Prostate gland (tissue), 2 donors: ENCODE measurements around the gene WNK1. TPM values are rescaled to one million over a fixed set of nuclear protein-coding genes. Genes with fewer than 3 reads are reported as not detected.

Source experiments
- DNase-seq: peaks from one replicate; pipeline ENCODE4 v3.0.0-alpha.2; 2019; ENCODE audit warnings: low spot score
- H3K27ac ChIP-seq, 2 donors: fragments of 200-600 bp; sonication (generic); 2 replicates each; pipeline ENCODE4 v1.5.1; 2017 to 2019
- H3K27me3 ChIP-seq: fragments of 200-600 bp; sonication (generic); replicated peaks from 2 replicates; pipeline ENCODE4 v1.5.1; 2019; ENCODE audit not compliant: insufficient read depth
- H3K36me3 ChIP-seq, 2 donors: fragments of 200-600 bp; sonication (generic); 1 replicate in 1 of 2; 2 replicates in 1 of 2; pipeline versions ENCODE4 v1.5.1 to v1.8.1; 2017 to 2019
- H3K4me1 ChIP-seq: fragments of 200-600 bp; sonication (generic); replicated peaks from 2 replicates; pipeline ENCODE4 v1.5.1; 2019
- H3K4me3 ChIP-seq, 2 donors: fragments of 200-600 bp; sonication (generic); 2 replicates each; pipeline ENCODE4 v1.5.1; 2017 to 2019
- H3K9me3 ChIP-seq: fragments of 200-600 bp; sonication (generic); 2 replicates; pipeline ENCODE4 v1.5.1; 2017
- CTCF ChIP-seq, 4 experiments: fragments of 200-600 bp in 2 of 4; fragments of 450-650 bp in 2 of 4; sonication (generic) in 2 of 4; IDR thresholded peaks; 1 replicate in 3 of 4; 2 replicates in 1 of 4; pipeline ENCODE4 v1.5.1; 2016 to 2019; ENCODE audit warnings: antibody characterized with exemption in 4 of 4, mild to moderate bottlenecking in 2 of 4, moderate library complexity in 2 of 4
- POLR2A ChIP-seq: fragments of 450-650 bp; IDR thresholded peaks from one replicate; pipeline ENCODE4 v1.6.1; 2016; ENCODE audit warnings: antibody characterized with exemption, mild to moderate bottlenecking
- POLR2AphosphoS5 ChIP-seq: sonication (generic); formaldehyde crosslinking; IDR thresholded peaks from one replicate; pipeline ENCODE4 v1.6.1; 2017; ENCODE audit warnings: antibody characterized with exemption
- WGBS: methylation state at CpG from one replicate; pipeline ENCODE4 v1.1.5; 2018; 5-methylcytosine and 5-hydroxymethylcytosine counted together
- intact Hi-C: fragments of 100-400 bp; cut with DNase I; formaldehyde crosslinking; loops from one replicate; pipeline ENCODE4 v1.14.2; 2022
- small RNA-seq, 2 donors: library from RNA; depleted of rRNA; stranded (forward); fragments of <200 nt; gene quantifications; one replicate each; pipeline ENCODE3, GENCODE V24; 2016
- total RNA-seq, 2 donors: library from RNA; depleted of rRNA; stranded (reverse); fragments of >200 nt; gene quantifications; one replicate each; pipeline ENCODE4 v1.1.0, GENCODE V29; 2016

Gene WNK1
- total RNA-seq, 2 donors from 2014 or later = 82.7 to 223 TPM

GRCh38 chr12:953776-954175 is 201.4 kb downstream of the WNK1 start:
- Histone ChIP-seq H3K9me3 (no peaks in the 10 kb centered on the region), H3K27ac (no peak overlapping the region), H3K4me3 (no peak overlapping the region), H3K27me3 (no peaks in the 10 kb centered on the region), H3K36me3 (no peaks in the 10 kb centered on the region), H3K4me1 (no peaks in the 10 kb centered on the region)
- no peak for DNase-seq
- TF ChIP-seq CTCF (IDR thresholded peaks at IDR 0.05) (no peak), POLR2AphosphoS5 (no peak), POLR2A (no peak)
- 55% methylated on average over 7 of the region's 7 CpGs for WGBS
- intact Hi-C loops = loop anchor here (5.0 kb wide), 2 partner anchors 136 to 144 kb away; no protein-coding TSS in a partner anchor

GRCh38 chr12:954741-955140 is 202.4 kb downstream of the WNK1 start:
- no peak overlapping the region for H3K4me3 ChIP-seq
- H3K36me3 ChIP-seq = no peaks in the 10 kb centered on the region
- intact Hi-C loops = loop anchor here (5.0 kb wide), 2 partner anchors 137 to 143 kb away; no protein-coding TSS in a partner anchor
- H3K27ac ChIP-seq = no peak overlapping the region
- no peak for DNase-seq
- no peak for TF ChIP-seq POLR2AphosphoS5
- no peak for TF ChIP-seq CTCF (IDR thresholded peaks at IDR 0.05)
- TF ChIP-seq POLR2A = no peak
- no peaks in the 10 kb centered on the region for H3K9me3 ChIP-seq
- H3K4me1 ChIP-seq = no peaks in the 10 kb centered on the region
- H3K27me3 ChIP-seq = no peaks in the 10 kb centered on the region

- Histone ChIP-seq H3K27me3 (no peaks in the 10 kb centered on the region), H3K36me3 (no peaks in the 10 kb centered on the region), H3K27ac (no peak overlapping the region), H3K4me3 (no peak overlapping the region), H3K9me3 (no peaks in the 10 kb centered on the region), H3K4me1 (no peaks in the 10 kb centered on the region)
- WGBS = 96% methylated on average over 6 of the region's 6 CpGs
- no peak for TF ChIP-seq POLR2AphosphoS5
- DNase-seq = no peak
- intact Hi-C loops = no loop called here
These were observed 203.6 kb downstream of the WNK1 start for GRCh38 chr12:955939-956338.

- 44% methylated on average over 8 of the region's 8 CpGs for WGBS
- H3K4me3 ChIP-seq = no peak overlapping the region
- no peak for DNase-seq
- no peaks in the 10 kb centered on the region for H3K4me1 ChIP-seq
- H3K36me3 ChIP-seq = no peaks in the 10 kb centered on the region
- H3K27me3 ChIP-seq = no peaks in the 10 kb centered on the region
- H3K27ac ChIP-seq = no peak overlapping the region
- no peaks in the 10 kb centered on the region for H3K9me3 ChIP-seq
- TF ChIP-seq CTCF (IDR thresholded peaks at IDR 0.05) (no peak), POLR2AphosphoS5 (no peak), POLR2A (no peak)
- intact Hi-C loops = no loop called here
These were observed 206.3 kb downstream of the WNK1 start for GRCh38 chr12:958588-959123.

Small RNA genes lying within 50 kb of the gene (small RNA-seq; reads per million reads assigned to genes)
- 0 reads per million in 2 donors for gene RNU4ATAC16P

Other genes starting within 250 kb of the WNK1 start
- 10 to 100 TPM in 1 of 2 donors, 1 to 10 TPM in 1; 1.1 to 17.3 TPM for gene NINJ2, start 89.1 kb upstream of the WNK1 start, total RNA-seq
- 10 to 100 TPM; 16.7 to 30.5 TPM for gene RAD52, start 197.1 kb downstream of the WNK1 start, total RNA-seq
- 10 to 100 TPM; 18.9 to 72.9 TPM for gene ERC1, start 238.6 kb downstream of the WNK1 start, total RNA-seq